Right lung (tissue), 5 donors: ENCODE measurements around the gene PJA1. TPM values are rescaled to one million over a fixed set of nuclear protein-coding genes. Genes with fewer than 3 reads are reported as not detected.
A peak's percentile ranks its signal among the peaks of the same experiment; 100 is the strongest.

Experiments used
- DNase-seq, 2 donors: peaks; one replicate each; pipeline ENCODE4 v3.0.0-alpha.2; 2013
- polyA plus RNA-seq, 5 donors: library from polyadenylated mRNA; unstranded; fragments of 120-200 nt; gene quantifications; one replicate each; pipeline versions ENCODE4 v1.2.1 to v1.2.3, GENCODE V29; 2013; ENCODE audit warnings: inconsistent platforms in 1 of 5, low replicate concordance in 1 of 5; ENCODE audit not compliant: insufficient read length in 5 of 5, insufficient read depth in 1 of 5

PJA1 gene
- polyA plus RNA-seq, 5 donors: 83.9 to 103 (median 91.9) TPM

GRCh38 chrX:69120476-69120875 is 44.8 kb downstream of the PJA1 start:
- DNase-seq: no peak

GRCh38 chrX:69119122-69119521 is 46.1 kb downstream of the PJA1 start:
- no peak for DNase-seq

GRCh38 chrX:69117876-69118526 is 47.3 kb downstream of the PJA1 start:
- peak in 1 of 2 donors; percentile 50 for DNase-seq

- DNase-seq: no peak
These were observed 49.2 kb downstream of the PJA1 start for GRCh38 chrX:69116077-69116476.

GRCh38 chrX:69113723-69114122 is 51.5 kb downstream of the PJA1 start:
- no peak for DNase-seq
